CD4-positive, alpha-beta T cell (primary cell): Measurements from ENCODE around the gene RNF39. TPM values are rescaled to one million over a fixed set of nuclear protein-coding genes. Genes with fewer than 3 reads are reported as not detected.

Source experiments
- ATAC-seq: fragments of 200-7000 bp; cut with Tn5 transposase; one replicate; pipeline ENCODE4 v1.10.0; 2022; ENCODE audit warnings: mild to moderate bottlenecking; ENCODE audit not compliant: poor library complexity
- CTCF ChIA-PET: fragments of 350-600 bp; sonication (Branson Sonifier 250); formaldehyde crosslinking; loops from one replicate; lab custom pipeline; 2021; ENCODE audit warnings: antibody characterized with exemption, inconsistent platforms; lab: Charles Lee
- POLR2A ChIA-PET: fragments of 350-600 bp; sonication (Branson Sonifier 250); formaldehyde crosslinking; loops from one replicate; lab custom pipeline; 2021; ENCODE audit warnings: antibody characterized with exemption, inconsistent platforms; lab: Charles Lee
- DNase-seq, 14 experiments: peaks; one replicate each; pipeline ENCODE4 v3.0.0-alpha.2; 2013 to 2020; ENCODE audit warnings: mixed read lengths in 2 of 14
- H3K27ac ChIP-seq, 2 donors: one replicate each; pipeline versions ENCODE4 v1.5.1 to v1.7.0; 2013; ENCODE audit warnings: low read length in 2 of 2, low read depth in 1 of 2, mild to moderate bottlenecking in 1 of 2
- H3K27me3 ChIP-seq, 2 experiments: 1 replicate in 1 of 2; 2 replicates in 1 of 2; pipeline versions ENCODE4 v1.6.1 to v1.7.0; 2013; ENCODE audit warnings: low read length in 2 of 2, control low read depth in 1 of 2, mild to moderate bottlenecking in 1 of 2, moderate library complexity in 1 of 2; ENCODE audit not compliant: insufficient read depth in 2 of 2, control insufficient read depth in 1 of 2
- H3K36me3 ChIP-seq: one replicate; pipeline ENCODE4 v1.6.1; 2013; ENCODE audit warnings: low read length, control low read depth; ENCODE audit not compliant: insufficient read depth
- H3K4me1 ChIP-seq: one replicate; pipeline ENCODE4 v1.6.1; 2013; ENCODE audit warnings: low read length, control low read depth; ENCODE audit not compliant: insufficient read depth
- H3K4me3 ChIP-seq: one replicate; pipeline ENCODE4 v1.5.1; 2013; ENCODE audit warnings: mild to moderate bottlenecking, low read length, moderate library complexity
- H3K9me3 ChIP-seq, 2 experiments: 1 replicate in 1 of 2; 2 replicates in 1 of 2; pipeline versions ENCODE4 v1.6.1 to v1.7.0; 2013; ENCODE audit warnings: low read length in 2 of 2, mild to moderate bottlenecking in 2 of 2, control low read depth in 1 of 2, moderate library complexity in 1 of 2; ENCODE audit not compliant: control insufficient read depth in 1 of 2, insufficient read depth in 1 of 2
- H3K27ac Mint-ChIP-seq: one replicate; pipeline ENCODE4 v1.8.0; 2020; ENCODE audit warnings: mixed read lengths
- H3K27me3 Mint-ChIP-seq: one replicate; pipeline ENCODE4 v1.8.0; 2021; ENCODE audit warnings: mixed read lengths
- H3K36me3 Mint-ChIP-seq: one replicate; pipeline ENCODE4 v1.8.0; 2021; ENCODE audit warnings: low read depth, mixed read lengths
- H3K4me1 Mint-ChIP-seq: one replicate; pipeline ENCODE4 v1.8.0; 2021; ENCODE audit warnings: low read depth, mixed read lengths
- H3K4me3 Mint-ChIP-seq: one replicate; pipeline ENCODE4 v1.8.0; 2020; ENCODE audit warnings: mild to moderate bottlenecking, mixed read lengths
- H3K9me3 Mint-ChIP-seq: one replicate; pipeline ENCODE4 v1.8.0; 2020; ENCODE audit warnings: mixed read lengths
- CTCF ChIP-seq: fragments of 200-600 bp; IDR thresholded peaks from one replicate; pipeline ENCODE4 v1.8.0; 2022; ENCODE audit warnings: antibody characterized with exemption, mild to moderate bottlenecking
- intact Hi-C, 2 experiments: fragments of 100-400 bp; cut with DNase I in 1 of 2; cut with micrococcal nuclease in 1 of 2; formaldehyde crosslinking; loops; one replicate each; pipeline versions ENCODE4 v1.15.1 to v1.9.0; 2023 to 2025; cut with DNase I, micrococcal nuclease
- total RNA-seq, 174 experiments: library from RNA in 2 of 174; stranded (reverse) in 2 of 174; gene quantifications; one replicate each; pipeline ENCODE4 v1.2.3 and lab custom pipeline; 2021 to 2026

The RNF39 gene
- total RNA-seq, 2 experiments from 2014 or later: not detected

GRCh38 chr6:30101444-30102413 is 26.2 kb upstream of the RNF39 start:
- Mint-ChIP-seq H3K4me1 (peaks cover 59% of the 10 kb centered on the region), H3K27me3 (peaks cover 64% of the 10 kb centered on the region), H3K36me3 (no peaks in the 10 kb centered on the region), H3K4me3 (peak overlapping the region; percentile 89), H3K9me3 (no peaks in the 10 kb centered on the region), H3K27ac (peak overlapping the region; percentile 65)
- H3K27ac ChIP-seq: no peak overlapping the region
- ATAC-seq (peak; percentile 28), DNase-seq (peak; percentile 19 to 81 (median 54))
- no peaks in the 10 kb centered on the region for H3K9me3 ChIP-seq
- ChIA-PET POLR2A (interaction anchor here (1.0 to 1.7 kb wide), 5 partner anchors 27 to 396 kb away, joined by 3 to 17 read pairs (median 7); partner anchors contain the start of genes POLR1H, PPP1R11 and RNF39), CTCF (interaction anchor here (1.2 to 5.5 kb wide), 3 partner anchors 25 to 38 kb away, joined by 3 to 198 read pairs (median 23); partner anchors contain the start of gene TRIM40)
- peaks cover 49% of the 10 kb centered on the region for H3K4me1 ChIP-seq
- intact Hi-C loops: loop anchor here (1.0 to 5.0 kb wide), 4 partner anchors 34 to 296 kb away; partner anchors contain the start of gene PPP1R11 (in 2 of the 2)
- H3K4me3 ChIP-seq: peak overlapping the region; percentile 52
- H3K36me3 ChIP-seq: no peaks in the 10 kb centered on the region
- peaks cover 14 to 26% of the 10 kb centered on the region in 2 experiments for H3K27me3 ChIP-seq
- no peak for TF ChIP-seq CTCF

- ATAC-seq (no peak), DNase-seq (peak in 6 of 14 experiments; percentile 3 to 51 (median 19))
- TF ChIP-seq CTCF: no peak
- ChIA-PET CTCF (interaction anchor here (1.2 to 5.5 kb wide), 2 partner anchors 32 to 37 kb away, joined by 3 to 198 read pairs; partner anchors contain the start of gene TRIM40), POLR2A (interaction anchor here (1.1 to 1.7 kb wide), 4 partner anchors 30 to 395 kb away, joined by 3 to 17 read pairs (median 8); partner anchors contain the start of genes POLR1H and PPP1R11)
- H3K9me3 Mint-ChIP-seq: no peaks in the 10 kb centered on the region
- intact Hi-C loops: loop anchor here in 1 of 2 experiments (5.0 kb wide), 1 partner anchor 296 kb away; no protein-coding TSS in a partner anchor
- Histone ChIP-seq H3K4me1 (peaks cover 49% of the 10 kb centered on the region), H3K9me3 (no peaks in the 10 kb centered on the region), H3K27me3 (peaks cover 9 to 24% of the 10 kb centered on the region in 2 experiments), H3K4me3 (peak overlapping the region; percentile 52), H3K27ac (no peak overlapping the region), H3K36me3 (no peaks in the 10 kb centered on the region)
- H3K4me3 Mint-ChIP-seq: peak overlapping the region; percentile 89
- H3K4me1 Mint-ChIP-seq: peaks cover 59% of the 10 kb centered on the region
- peak overlapping the region; percentile 62 for H3K27ac Mint-ChIP-seq
- H3K27me3 Mint-ChIP-seq: peaks cover 61% of the 10 kb centered on the region
- no peaks in the 10 kb centered on the region for H3K36me3 Mint-ChIP-seq
Observed at GRCh38 chr6:30100585-30101443, 25.2 kb upstream of the RNF39 start.

GRCh38 chr6:30100154-30100553 is 24.6 kb upstream of the RNF39 start:
- intact Hi-C loops: loop anchor here in 1 of 2 experiments (5.0 kb wide), 1 partner anchor 297 kb away; no protein-coding TSS in a partner anchor
- DNase-seq: no peak
- ChIA-PET CTCF (no interaction called here), POLR2A (no interaction called here)
- no peaks in the 10 kb centered on the region for H3K9me3 Mint-ChIP-seq
- Histone ChIP-seq H3K4me3 (no peak overlapping the region), H3K36me3 (no peaks in the 10 kb centered on the region), H3K27ac (no peak overlapping the region), H3K4me1 (peaks cover 49% of the 10 kb centered on the region), H3K9me3 (no peaks in the 10 kb centered on the region), H3K27me3 (peaks cover 6 to 20% of the 10 kb centered on the region in 2 experiments)
- ATAC-seq: no peak
- H3K4me3 Mint-ChIP-seq: peak overlapping the region; percentile 61
- H3K36me3 Mint-ChIP-seq: no peaks in the 10 kb centered on the region
- TF ChIP-seq CTCF: no peak
- no peak overlapping the region for H3K27ac Mint-ChIP-seq
- peaks cover 59% of the 10 kb centered on the region for H3K4me1 Mint-ChIP-seq
- H3K27me3 Mint-ChIP-seq: peaks cover 65% of the 10 kb centered on the region
